Measurements from ENCODE around the gene ZFYVE1.
"Not testable (repeated sequence)": the region's sequence is repeated elsewhere in the genome, so short reads cannot be mapped to it uniquely, and the experiment has no call there.

Gene ZFYVE1

DNA sequence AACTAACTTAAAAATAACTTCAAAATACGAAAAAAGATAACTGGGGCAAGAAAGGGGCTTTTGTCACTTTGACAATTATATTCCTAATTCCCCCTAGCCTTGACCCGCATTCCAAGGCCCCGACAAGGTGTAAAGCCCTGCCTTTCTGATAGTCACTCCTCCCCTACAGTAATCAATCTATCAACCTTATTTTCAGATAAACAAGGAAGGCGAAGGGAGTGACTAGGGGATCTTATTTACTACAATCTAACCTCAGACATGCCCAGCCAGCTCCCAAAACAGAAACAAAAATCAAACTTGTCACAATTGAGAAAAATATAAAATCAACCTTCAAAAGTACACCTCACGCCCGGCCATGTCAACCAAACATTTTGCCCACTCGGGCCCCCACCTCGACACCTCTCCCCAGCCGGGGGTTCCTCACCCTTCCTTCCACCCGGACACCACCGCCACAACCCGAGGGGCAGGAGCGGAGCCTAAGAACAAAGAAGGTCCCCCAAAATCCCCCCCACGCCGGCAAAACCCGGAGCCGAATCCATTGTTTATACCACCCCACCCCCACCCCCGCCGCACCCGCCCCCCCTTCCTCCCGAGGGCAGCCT, 562 bp downstream of the ZFYVE1 start:
- peak overlapping the region; percentile 92 for H3K27ac ChIP-seq
- H3K36me3 ChIP-seq, result peaks cover 25% of the 10 kb centered on the region
- TF ChIP-seq, protein P1, sequence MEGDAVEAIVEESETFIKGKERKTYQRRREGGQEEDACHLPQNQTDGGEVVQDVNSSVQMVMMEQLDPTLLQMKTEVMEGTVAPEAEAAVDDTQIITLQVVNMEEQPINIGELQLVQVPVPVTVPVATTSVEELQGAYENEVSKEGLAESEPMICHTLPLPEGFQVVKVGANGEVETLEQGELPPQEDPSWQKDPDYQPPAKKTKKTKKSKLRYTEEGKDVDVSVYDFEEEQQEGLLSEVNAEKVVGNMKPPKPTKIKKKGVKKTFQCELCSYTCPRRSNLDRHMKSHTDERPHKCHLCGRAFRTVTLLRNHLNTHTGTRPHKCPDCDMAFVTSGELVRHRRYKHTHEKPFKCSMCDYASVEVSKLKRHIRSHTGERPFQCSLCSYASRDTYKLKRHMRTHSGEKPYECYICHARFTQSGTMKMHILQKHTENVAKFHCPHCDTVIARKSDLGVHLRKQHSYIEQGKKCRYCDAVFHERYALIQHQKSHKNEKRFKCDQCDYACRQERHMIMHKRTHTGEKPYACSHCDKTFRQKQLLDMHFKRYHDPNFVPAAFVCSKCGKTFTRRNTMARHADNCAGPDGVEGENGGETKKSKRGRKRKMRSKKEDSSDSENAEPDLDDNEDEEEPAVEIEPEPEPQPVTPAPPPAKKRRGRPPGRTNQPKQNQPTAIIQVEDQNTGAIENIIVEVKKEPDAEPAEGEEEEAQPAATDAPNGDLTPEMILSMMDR (IDR thresholded peaks at IDR 0.05), result no peak
- peak overlapping the region; percentile 78 to 83 for H3K4me3 ChIP-seq (ENCODE audit: low read depth in 1 of 2, low read length in 1 of 2)
- H3K4me1 ChIP-seq (ENCODE audit: control insufficient read depth in 1 of 2, insufficient read depth in 1 of 2, low read depth in 1 of 2, low read length in 1 of 2), result peaks cover 31 to 38% of the 10 kb centered on the region in 2 experiments
- no peaks in the 10 kb centered on the region for H3K27me3 ChIP-seq
- no peaks in the 10 kb centered on the region for H3K9me3 ChIP-seq

DNA sequence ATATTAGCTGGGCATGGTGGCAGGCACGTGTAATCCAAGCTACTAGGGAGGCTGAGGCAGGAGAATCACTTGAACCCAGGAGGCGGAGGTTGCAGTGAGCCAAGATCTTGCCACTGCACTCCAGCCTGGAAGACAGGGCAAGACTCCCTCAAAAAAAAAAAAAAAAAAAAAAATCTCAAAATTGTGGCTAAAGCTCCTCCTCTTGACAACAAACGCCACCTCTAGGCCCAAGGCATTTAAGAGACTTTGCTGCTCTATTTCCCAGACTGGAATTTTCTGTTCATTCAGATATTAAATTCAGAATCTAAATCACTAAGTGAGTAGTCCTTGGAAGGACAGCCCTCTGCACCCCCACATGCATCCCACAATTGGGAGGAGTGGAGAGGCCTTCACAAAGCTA, 1.4 kb downstream of the ZFYVE1 start:
- Histone ChIP-seq H3K4me1 (ENCODE audit: control insufficient read depth in 1 of 2, insufficient read depth in 1 of 2, low read depth in 1 of 2, low read length in 1 of 2) (peaks cover 31 to 38% of the 10 kb centered on the region in 2 experiments), H3K4me3 (ENCODE audit: low read depth in 1 of 2, low read length in 1 of 2) (peak overlapping the region in 1 of 2 experiments; percentile 78), H3K27me3 (no peaks in the 10 kb centered on the region), H3K27ac (peak overlapping the region; percentile 69), H3K36me3 (peaks cover 31% of the 10 kb centered on the region), H3K9me3 (no peaks in the 10 kb centered on the region)
- TF ChIP-seq, protein P1 (IDR thresholded peaks at IDR 0.05), result no peak

DNA sequence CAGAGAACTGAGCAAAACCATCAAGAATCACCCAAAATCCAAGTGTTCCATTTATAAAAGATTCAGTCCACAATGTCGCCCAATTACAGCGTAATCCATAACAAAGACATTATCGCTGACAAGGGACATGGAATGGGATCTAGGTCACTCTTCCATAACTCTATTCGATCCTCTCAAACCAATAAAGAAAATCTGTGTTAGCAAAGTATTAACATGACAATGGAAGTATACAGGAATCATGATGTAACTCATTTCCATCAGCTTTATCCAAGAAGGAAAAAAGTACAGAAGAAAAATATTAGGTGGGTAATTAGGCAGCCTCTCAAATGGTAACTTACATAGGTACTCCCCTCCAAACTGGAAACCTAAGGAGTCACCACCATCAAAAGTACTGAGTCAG, 4.9 kb downstream of the ZFYVE1 start:
- H3K4me3 ChIP-seq (ENCODE audit: low read depth in 1 of 2, low read length in 1 of 2), result no peak overlapping the region
- peaks cover 60% of the 10 kb centered on the region for H3K36me3 ChIP-seq
- H3K9me3 ChIP-seq, result no peaks in the 10 kb centered on the region
- TF ChIP-seq, protein P1 (IDR thresholded peaks at IDR 0.05), result no peak
- no peak overlapping the region for H3K27ac ChIP-seq
- no peaks in the 10 kb centered on the region for H3K27me3 ChIP-seq
- H3K4me1 ChIP-seq (ENCODE audit: control insufficient read depth in 1 of 2, insufficient read depth in 1 of 2, low read depth in 1 of 2, low read length in 1 of 2), result peaks cover 26 to 30% of the 10 kb centered on the region in 2 experiments

DNA sequence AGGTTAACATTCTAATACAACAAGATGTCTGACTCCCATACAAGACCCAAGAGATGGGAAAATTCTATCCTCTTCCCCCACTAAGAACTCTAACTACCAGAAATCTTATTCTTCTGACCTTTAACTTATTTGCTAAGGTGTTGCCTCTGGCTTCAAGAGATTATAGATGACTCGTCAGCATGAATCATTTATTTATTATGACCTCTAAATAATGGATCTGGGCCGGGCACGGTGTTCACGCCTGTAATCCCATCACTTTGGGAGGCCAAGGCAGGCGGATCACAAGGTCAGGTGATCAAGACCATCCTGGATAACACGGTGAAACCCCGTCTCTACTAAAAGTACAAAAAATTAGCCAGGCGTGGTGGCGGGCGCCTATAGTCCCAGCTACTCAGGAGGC, 10.9 kb downstream of the ZFYVE1 start:
- H3K27me3 ChIP-seq; H3K4me1 ChIP-seq (ENCODE audit: control insufficient read depth in 1 of 2, insufficient read depth in 1 of 2, low read depth in 1 of 2, low read length in 1 of 2); H3K27ac ChIP-seq; H3K4me3 ChIP-seq (ENCODE audit: low read depth in 1 of 2, low read length in 1 of 2); H3K9me3 ChIP-seq: not testable (repeated sequence)
- peaks cover 51% of the 10 kb centered on the region for H3K36me3 ChIP-seq

DNA sequence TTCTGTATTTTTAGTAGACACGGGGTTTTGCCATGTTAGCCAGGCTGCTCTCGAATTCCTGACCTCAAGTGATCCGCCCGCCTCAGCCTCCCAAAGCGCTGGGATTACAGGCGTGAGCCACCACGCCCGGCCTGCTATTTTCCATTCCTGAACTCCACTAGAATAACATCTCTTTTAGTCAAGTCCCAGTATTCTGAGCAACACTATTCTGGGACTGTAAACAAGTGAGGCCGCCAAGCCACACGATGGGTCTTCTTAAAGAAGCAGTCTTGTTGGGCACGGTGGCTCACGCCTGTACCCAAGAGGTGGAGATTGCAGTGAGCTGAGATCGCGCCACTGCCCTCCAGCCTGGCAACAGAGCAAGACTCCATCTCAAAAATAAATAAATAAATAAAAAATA, 11.4 kb downstream of the ZFYVE1 start:
- H3K27ac ChIP-seq, result peak overlapping the region; percentile 53
- not testable (repeated sequence) for H3K27me3 ChIP-seq; H3K4me3 ChIP-seq (ENCODE audit: low read depth in 1 of 2, low read length in 1 of 2); H3K4me1 ChIP-seq (ENCODE audit: control insufficient read depth in 1 of 2, insufficient read depth in 1 of 2, low read depth in 1 of 2, low read length in 1 of 2); H3K9me3 ChIP-seq
- peaks cover 47% of the 10 kb centered on the region for H3K36me3 ChIP-seq

DNA sequence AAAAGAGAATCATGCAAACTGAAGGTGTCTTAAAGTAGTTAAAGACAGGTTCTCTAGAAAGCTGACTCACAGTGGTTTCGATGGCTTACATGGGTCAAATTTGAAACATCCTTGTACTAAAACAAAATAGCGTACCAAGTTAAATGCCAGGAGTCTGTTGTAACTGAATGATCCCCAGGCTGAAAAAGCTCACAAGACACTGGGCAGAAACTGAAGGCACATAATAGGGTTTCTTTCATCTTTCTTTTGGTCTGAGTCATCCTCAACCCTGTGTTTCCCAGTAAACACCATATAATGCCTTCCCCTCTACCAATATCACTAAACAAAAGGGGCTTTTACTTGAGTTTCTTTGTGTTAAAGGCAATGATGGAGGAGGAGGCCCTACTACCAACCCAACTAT, 12.8 kb downstream of the ZFYVE1 start:
- no peaks in the 10 kb centered on the region for H3K27me3 ChIP-seq
- H3K36me3 ChIP-seq, result peaks cover 45% of the 10 kb centered on the region
- H3K4me3 ChIP-seq (ENCODE audit: low read depth in 1 of 2, low read length in 1 of 2), result no peak overlapping the region
- H3K4me1 ChIP-seq (ENCODE audit: control insufficient read depth in 1 of 2, insufficient read depth in 1 of 2, low read depth in 1 of 2, low read length in 1 of 2), result no peaks in the 10 kb centered on the region
- H3K27ac ChIP-seq, result no peak overlapping the region
- TF ChIP-seq, protein P1 (IDR thresholded peaks at IDR 0.05), result no peak
- no peaks in the 10 kb centered on the region for H3K9me3 ChIP-seq

DNA sequence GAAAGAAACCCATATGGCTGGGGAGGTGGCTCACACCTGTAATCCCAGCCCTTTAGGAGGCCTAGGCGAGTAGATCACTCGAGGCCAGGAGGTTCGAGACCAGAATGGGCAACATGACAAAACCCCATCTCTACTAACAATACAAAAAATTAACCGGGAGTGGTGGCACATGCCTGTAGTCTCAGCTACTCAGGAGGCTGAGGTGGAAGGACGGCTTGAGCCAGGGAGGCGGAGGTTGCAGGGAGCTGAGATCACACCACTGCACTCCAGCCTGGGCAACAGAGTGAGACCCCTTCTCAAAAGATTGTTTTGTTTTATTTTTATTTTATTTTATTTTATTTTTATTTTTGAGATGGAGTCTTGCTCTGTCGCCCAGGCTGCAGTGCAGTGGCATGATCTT, 15.7 kb downstream of the ZFYVE1 start:
- not testable (repeated sequence) for H3K27me3 ChIP-seq; H3K27ac ChIP-seq; H3K9me3 ChIP-seq; H3K4me3 ChIP-seq (ENCODE audit: low read depth in 1 of 2, low read length in 1 of 2)
- H3K36me3 ChIP-seq, result peaks cover 29% of the 10 kb centered on the region
- H3K4me1 ChIP-seq (ENCODE audit: control insufficient read depth in 1 of 2, insufficient read depth in 1 of 2, low read depth in 1 of 2, low read length in 1 of 2), result peaks cover 3 to 10% of the 10 kb centered on the region in 2 experiments

Measured in neutrophil (primary cell).